Neural cell (in vitro differentiated cells): ENCODE results near the gene TSFM.

Experiments
- RAD21 ChIP-seq: fragments of 450-650 bp; conservative IDR thresholded peaks from 2 replicates; pipeline ENCODE4 v1.6.1; 2014; ENCODE audit warnings: antibody characterized with exemption, mild to moderate bottlenecking, moderate library complexity
- TAF1 ChIP-seq: IDR thresholded peaks from 2 replicates; pipeline ENCODE4 v1.6.1; 2012; ENCODE audit warnings: low read depth
- TF ChIP-seq, protein P1 (sequence below): fragments of 450-650 bp; IDR thresholded peaks from 2 replicates; pipeline ENCODE4 v1.5.1; 2014; ENCODE audit warnings: antibody characterized with exemption, mild to moderate bottlenecking, moderate library complexity; ENCODE audit not compliant: poor library complexity, severe bottlenecking

DNA sequence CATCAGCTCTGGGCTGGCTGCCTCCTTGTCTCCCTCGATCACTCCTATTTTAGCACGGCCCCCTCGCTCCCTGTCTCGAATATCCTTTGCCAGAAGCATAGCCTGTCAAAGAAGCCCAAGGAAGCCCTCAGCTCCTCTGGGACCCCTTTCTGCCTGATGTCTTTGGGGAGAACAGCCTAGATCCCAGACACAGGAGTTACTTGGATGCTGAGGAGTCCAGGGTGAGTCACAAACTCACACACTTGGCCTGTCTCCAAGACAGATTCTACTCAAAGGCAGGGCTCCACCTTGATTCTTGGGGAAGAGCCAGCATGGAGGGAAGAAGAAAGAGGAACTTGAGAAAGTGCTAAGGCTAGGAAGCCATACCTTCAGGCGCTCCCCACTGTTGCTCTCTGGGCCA, 27.9 kb downstream of the TSFM start:
- TF ChIP-seq, protein P1, sequence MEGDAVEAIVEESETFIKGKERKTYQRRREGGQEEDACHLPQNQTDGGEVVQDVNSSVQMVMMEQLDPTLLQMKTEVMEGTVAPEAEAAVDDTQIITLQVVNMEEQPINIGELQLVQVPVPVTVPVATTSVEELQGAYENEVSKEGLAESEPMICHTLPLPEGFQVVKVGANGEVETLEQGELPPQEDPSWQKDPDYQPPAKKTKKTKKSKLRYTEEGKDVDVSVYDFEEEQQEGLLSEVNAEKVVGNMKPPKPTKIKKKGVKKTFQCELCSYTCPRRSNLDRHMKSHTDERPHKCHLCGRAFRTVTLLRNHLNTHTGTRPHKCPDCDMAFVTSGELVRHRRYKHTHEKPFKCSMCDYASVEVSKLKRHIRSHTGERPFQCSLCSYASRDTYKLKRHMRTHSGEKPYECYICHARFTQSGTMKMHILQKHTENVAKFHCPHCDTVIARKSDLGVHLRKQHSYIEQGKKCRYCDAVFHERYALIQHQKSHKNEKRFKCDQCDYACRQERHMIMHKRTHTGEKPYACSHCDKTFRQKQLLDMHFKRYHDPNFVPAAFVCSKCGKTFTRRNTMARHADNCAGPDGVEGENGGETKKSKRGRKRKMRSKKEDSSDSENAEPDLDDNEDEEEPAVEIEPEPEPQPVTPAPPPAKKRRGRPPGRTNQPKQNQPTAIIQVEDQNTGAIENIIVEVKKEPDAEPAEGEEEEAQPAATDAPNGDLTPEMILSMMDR, result no peak
- TF ChIP-seq TAF1, result no peak
- no peak for TF ChIP-seq RAD21
